GM21381 (cell line): ENCODE data around the gene NEU1.
"Not testable (repeated sequence)": the region's sequence is repeated elsewhere in the genome, so short reads cannot be mapped to it uniquely, and the experiment has no call there.

ENCODE experiments used
- ATAC-seq: cut with Tn5 transposase; IDR thresholded peaks from one replicate; pipeline ENCODE4 v1.9.1; 2021; ENCODE audit warnings: mild to moderate bottlenecking, moderate library complexity; ENCODE audit not compliant: unreplicated experiment

The NEU1 gene

GRCh38 chr6:31862344-31863235 lies at the start of gene NEU1:
TSS of gene NEU1 (minus strand) at chr6:31862821. CDS start at chr6:31862776, 45 bp downstream.
- ATAC-seq: peak; percentile 86

DNA sequence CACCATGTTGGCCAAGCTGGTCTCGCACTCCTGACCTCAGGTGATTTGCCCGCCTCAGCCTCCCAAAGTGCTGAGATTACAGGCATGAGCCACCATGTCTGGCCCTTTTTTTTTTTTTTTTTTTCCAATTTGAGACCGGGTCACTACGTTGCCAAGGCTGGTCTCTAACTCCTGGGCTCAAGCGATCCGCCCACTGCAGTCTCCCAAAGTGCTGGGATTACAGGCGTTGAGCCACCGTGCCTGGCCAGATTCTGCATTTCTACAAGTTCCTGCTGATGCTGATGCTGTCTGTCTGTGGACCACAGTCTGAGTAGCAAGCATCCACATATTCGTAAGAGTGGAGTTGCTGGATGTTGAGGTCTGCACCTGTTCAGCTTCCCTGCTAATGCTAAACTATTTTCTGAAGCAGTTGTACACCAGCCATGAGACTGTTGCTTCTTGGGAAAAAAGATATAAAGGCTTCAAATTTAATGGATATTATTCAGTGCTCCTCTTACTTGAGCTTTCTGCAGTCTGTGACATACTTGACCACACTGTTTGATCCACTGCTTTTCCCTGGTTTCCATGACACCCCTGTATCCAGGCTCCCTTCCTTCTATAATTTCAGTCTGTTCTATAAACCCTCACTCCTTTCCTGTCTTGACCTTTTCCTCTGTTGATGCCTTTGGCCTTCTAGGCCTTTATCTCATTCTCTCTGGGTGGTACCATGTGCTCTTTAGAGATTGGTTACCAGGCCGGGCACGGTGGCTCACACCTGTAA lies 49.4 kb upstream of the NEU1 start:
- ATAC-seq: no peak

GRCh38 chr6:31909298-31909697 lies 46.7 kb upstream of the NEU1 start:
- not testable (repeated sequence) for ATAC-seq

DNA sequence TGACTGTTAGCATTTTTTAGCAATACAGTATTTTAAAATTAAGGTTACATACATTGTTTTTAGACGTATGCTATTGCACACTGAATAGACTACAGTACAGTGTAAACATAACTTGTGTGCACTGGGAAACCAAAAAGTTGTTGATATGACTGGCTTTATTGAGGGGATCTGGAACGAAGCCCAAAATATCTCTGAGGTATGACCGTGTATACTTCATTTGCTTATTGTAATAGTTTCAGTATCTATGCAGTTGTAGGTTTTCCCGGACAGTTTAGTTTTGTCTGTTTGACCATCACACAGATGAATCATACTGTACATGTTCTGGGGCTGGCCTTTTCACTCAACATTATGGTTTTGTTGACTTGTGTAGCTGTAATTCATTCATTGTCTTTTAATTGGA lies 46.2 kb upstream of the NEU1 start:
- ATAC-seq: peak; percentile 81

GRCh38 chr6:31908255-31908654 lies 45.6 kb upstream of the NEU1 start:
- not testable (repeated sequence) for ATAC-seq

- no peak for ATAC-seq
Measured at GRCh38 chr6:31907158-31907813, 44.7 kb upstream of the NEU1 start.

- ATAC-seq: not testable (repeated sequence)
Measured at GRCh38 chr6:31906727-31907126, 44.1 kb upstream of the NEU1 start.

DNA sequence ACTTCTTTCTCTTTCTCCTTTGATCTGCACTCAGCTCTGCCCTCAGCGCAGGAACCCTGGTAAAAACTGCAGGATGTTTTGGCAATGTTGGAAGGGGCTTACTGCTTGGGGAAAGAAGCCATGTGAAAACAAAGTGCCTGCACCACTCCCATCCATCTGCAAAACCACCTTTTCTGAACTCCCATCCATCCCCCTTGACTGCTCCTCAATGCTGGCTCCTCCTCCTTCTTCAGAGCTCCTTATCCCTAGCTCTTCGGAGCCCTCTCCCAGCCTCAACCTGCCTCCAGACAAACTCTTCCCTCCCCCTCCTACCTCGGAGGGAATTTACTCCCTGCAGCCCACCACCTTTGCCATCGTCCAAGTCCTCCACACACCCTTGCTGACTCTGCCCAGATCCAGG lies 43.5 kb upstream of the NEU1 start:
- ATAC-seq: no peak

- ATAC-seq: no peak
Measured at GRCh38 chr6:31905041-31905440, 42.4 kb upstream of the NEU1 start.

- ATAC-seq: no peak
Measured at GRCh38 chr6:31903957-31904356, 41.3 kb upstream of the NEU1 start.

- peak; percentile 54 for ATAC-seq
Measured at GRCh38 chr6:31901953-31902643, 39.5 kb upstream of the NEU1 start, which contains the start of gene ZBTB12. TSS of gene ZBTB12 (minus strand) at chr6:31902086. CDS start at chr6:31901305, 781 bp downstream.

DNA sequence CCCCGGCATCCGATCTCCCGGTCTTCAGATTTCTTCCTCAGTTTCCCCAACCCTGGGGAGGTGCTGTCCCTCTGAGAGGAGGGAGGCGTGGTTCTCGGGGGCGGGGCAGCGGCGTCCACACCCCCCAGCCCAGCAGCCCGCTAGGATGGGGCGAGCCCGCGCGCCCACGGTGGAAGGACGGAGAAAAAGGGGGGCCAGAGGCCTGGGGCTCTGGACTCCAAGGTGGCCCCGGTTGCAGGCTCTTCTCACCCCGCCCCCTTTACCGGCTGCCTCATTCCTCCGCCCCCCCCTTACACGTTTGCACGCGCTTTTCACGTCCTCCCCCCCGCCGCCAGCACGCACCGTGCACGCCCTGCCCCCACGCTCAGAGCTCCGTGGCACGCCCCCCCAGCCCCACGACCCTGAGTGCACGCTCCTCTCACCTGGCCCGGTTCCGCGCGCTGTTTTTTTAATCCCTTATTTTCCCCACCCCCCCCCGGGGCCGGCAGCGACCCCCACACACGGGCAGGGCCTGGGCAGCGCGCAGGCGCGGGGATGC lies 38.9 kb upstream of the NEU1 start:
- ATAC-seq: no peak

GRCh38 chr6:31900917-31901414 lies 38.3 kb upstream of the NEU1 start:
- ATAC-seq: no peak

DNA sequence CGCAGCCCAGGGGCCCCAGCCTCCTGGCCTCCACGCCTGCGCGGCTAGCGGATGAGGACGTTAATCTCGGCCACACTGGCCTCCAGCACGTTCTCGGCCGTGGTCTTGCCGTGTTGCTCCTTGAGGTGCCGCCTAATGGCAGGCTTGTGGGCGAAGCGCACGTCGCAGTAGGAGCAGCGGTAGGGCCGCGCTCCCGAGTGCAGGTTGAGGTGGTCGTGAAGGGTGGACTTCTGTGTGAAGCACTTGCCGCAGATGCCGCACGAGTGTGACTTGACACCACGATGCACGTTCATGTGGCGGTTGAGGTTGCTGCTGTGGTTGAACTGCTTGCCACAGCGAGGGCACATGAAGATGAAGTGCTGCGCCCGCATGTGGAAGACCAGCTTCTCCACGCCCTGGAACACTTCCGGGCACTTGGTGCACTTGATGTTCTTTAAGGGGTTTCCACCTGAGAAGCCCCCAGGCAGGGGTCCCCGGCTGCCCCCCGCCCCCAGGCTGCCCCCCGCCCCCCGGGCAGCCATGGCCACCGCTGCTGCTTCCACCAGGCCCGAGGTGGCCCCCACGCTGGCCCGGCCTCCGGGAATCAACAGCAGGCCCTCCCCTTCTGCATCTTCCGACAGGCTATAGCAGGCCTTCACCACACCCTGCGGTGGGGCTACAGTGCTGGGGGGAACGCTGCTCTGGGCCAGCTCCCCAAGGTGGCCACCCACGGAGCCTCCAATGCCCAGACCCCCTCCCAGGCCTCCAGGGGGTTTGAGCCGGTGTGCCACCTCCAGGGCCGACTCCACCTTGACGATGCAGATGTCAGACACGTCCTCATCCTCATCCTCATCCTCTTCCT lies 37.5 kb upstream of the NEU1 start:
- ATAC-seq: no peak

GRCh38 chr6:31899215-31899614 lies 36.6 kb upstream of the NEU1 start:
- no peak for ATAC-seq

DNA sequence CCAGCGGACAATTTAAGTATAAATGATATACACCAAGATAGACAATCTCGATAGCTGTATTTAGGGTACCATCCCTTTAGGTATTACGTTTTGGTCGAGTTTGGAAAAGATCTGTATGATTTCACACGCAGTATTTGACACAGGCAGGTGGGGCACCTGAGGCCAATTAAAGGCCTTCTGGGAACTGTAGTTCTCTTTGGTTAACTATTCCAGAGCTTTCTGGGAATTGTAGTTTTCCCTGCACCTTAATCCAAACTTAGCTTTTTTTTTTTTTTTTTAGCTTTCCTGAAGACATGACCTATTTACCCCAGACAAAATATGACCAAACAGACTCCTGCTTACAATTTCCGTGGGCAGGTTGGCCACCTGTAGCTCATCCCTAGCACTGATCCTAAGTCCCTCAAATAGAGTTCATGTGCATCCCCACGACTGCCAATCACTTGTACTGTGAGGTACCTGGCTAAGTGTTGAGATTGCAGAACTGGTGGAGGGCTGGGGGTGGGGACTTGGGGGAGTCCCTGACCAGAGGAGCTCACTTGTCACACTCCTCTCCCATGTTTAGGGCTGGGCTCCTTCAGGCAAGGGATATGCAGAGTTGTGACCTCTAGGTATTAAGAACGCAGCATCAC lies 35.9 kb upstream of the NEU1 start:
- no peak for ATAC-seq

DNA sequence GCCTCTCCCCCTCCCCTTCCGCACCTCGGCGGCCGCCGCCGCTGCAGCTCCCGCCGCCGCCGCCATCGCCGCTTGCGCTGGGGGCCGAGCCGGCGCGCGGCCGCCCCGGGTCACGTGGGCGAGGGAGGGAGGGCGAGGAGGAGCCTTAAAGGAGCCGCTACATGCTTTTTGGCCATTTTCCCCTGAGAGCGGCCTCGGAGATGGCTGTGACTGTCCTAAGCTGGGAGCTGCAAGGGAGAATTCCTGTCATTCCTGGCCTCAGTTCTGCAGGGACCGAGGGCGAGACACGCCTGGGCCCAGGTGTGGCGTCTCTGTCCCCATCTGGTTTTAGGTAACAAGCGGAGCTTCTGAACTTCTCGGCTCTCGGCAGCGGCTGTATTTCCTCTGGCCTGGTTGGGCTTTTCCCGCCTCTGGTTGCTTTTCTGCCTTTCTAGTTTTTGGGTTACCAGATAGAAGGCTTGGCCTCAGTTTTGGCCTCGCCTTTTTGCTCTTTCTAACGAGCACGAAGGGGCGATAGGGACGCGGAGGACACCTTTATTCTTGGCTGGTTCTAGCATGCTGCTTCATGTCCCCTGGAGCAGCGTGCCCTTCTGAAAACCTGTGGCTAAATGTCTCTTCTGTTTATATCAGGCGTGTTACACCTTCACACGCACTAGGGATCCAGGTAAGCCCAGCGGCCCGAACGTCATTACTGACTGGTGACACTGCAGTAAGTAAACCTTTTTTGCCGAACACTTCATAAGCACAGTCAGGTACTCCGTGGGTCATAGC lies 35.2 kb upstream of the NEU1 start, which contains the start of gene EHMT2:
Gene EHMT2, minus strand, starts transcription at position 87 of the 771 bp plus-strand sequence. Its CDS starts 21 bp downstream, at position 66.
- ATAC-seq: peak; percentile 54
